AG09319 (cell line): ENCODE results near the gene NFATC1.

ENCODE experiments used
- DNase-seq: peaks from one replicate; pipeline ENCODE4 v3.0.0-alpha.2; 2010; ENCODE audit warnings: low read depth; ENCODE audit errors: extremely low read depth
- TF ChIP-seq, protein P1 (sequence below): IDR thresholded peaks from 2 replicates; pipeline ENCODE4 v1.5.1; 2011; ENCODE audit warnings: low read depth, mild to moderate bottlenecking, inconsistent platforms, low read length, moderate library complexity

NFATC1 gene

DNA sequence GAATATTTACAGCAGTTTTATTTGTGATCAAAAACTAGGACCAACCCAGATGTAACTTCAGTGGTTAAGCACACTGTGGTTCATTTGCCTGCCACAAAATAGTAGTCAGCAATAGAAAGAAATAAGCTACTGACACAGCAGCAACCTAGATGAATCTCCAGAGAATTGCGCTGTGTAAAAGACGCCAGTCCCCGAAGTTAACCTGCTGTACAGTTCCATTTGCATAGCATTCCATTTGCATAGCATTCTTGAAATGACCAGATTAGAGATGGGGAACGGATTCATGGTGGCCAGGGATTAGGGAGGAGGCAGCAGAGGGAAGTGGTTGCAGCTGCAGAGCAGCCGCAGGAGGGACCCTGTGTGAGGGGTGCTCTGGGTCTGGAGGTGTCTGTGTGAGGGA, 39.3 kb upstream of the NFATC1 start:
- DNase-seq, result no peak
- TF ChIP-seq, protein P1, sequence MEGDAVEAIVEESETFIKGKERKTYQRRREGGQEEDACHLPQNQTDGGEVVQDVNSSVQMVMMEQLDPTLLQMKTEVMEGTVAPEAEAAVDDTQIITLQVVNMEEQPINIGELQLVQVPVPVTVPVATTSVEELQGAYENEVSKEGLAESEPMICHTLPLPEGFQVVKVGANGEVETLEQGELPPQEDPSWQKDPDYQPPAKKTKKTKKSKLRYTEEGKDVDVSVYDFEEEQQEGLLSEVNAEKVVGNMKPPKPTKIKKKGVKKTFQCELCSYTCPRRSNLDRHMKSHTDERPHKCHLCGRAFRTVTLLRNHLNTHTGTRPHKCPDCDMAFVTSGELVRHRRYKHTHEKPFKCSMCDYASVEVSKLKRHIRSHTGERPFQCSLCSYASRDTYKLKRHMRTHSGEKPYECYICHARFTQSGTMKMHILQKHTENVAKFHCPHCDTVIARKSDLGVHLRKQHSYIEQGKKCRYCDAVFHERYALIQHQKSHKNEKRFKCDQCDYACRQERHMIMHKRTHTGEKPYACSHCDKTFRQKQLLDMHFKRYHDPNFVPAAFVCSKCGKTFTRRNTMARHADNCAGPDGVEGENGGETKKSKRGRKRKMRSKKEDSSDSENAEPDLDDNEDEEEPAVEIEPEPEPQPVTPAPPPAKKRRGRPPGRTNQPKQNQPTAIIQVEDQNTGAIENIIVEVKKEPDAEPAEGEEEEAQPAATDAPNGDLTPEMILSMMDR, result no peak

DNA sequence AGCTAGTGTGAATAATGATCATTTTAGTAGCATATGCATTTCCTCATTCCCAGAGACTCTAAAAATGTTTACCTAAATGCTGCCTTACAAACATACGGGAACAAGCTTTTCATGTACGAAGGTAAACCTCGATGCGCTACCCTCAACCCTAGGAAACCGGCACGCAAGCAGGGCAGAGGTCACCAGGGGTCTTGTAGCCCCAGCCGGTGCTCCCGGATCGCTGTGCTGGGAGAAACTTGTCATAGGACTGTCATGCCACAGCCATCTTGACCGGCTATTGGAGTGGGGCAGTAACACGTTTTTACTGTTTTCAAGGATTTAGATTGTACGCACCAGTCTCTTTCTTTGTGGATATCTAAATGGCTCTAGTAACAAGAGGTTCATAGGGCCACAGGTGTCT, 34.8 kb upstream of the NFATC1 start:
- no peak for DNase-seq
- TF ChIP-seq, protein P1, result no peak

DNA sequence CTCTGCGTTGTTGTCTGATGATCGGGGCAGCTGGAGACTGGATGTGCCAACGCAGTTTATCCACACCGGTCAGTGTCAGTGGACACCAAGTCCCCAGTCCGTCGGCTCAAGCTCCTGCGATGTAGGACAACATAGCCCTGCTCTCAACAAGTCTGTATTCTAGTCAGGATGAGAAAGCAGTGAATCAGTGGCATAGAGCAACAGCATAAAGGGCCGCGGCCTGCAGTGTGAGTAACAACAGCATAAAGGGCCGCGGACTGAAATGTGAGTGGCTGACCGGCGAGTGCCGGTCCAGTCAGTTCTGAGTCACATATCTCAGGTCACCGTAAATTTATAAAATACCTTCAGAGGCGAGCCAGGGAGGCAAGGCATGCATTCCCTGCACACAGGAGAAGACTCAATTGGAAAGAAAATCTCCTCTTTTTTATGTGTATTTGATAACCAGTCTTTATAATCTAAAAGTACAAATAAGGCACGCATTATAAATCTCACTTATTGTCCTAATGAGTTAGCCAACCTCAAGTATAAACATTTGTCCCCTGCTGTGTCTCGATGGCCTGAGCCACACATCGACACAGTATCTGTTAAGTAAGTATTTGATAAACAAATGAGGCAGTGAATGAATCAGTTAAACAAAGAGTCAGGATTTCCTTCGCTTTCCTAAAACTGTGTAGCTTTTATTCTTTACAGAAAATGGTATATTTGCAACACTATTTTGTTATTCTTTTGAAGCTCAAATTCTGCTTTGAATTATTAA, 33.8 kb upstream of the NFATC1 start:
- no peak for DNase-seq
- TF ChIP-seq, protein P1, result no peak

DNA sequence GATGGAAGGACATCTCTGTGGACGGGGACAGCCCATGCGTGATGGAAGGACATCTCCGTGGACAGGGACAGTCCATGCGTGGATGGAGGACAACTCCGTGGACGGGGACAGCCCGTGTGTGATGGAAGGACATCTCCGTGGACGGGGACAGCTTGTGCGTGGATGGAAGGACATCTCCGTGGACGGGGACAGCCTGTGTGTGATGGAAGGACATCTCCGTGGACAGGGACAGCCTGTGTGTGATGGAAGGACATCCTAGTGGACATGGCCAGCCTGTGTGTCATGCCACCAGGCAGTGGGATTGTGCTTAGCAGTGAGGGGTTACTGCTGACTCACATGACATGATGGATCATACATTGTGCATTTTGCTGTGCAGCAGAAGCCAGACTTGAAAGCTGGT, 30.0 kb upstream of the NFATC1 start:
- DNase-seq, result no peak
- TF ChIP-seq, protein P1, result no peak

DNA sequence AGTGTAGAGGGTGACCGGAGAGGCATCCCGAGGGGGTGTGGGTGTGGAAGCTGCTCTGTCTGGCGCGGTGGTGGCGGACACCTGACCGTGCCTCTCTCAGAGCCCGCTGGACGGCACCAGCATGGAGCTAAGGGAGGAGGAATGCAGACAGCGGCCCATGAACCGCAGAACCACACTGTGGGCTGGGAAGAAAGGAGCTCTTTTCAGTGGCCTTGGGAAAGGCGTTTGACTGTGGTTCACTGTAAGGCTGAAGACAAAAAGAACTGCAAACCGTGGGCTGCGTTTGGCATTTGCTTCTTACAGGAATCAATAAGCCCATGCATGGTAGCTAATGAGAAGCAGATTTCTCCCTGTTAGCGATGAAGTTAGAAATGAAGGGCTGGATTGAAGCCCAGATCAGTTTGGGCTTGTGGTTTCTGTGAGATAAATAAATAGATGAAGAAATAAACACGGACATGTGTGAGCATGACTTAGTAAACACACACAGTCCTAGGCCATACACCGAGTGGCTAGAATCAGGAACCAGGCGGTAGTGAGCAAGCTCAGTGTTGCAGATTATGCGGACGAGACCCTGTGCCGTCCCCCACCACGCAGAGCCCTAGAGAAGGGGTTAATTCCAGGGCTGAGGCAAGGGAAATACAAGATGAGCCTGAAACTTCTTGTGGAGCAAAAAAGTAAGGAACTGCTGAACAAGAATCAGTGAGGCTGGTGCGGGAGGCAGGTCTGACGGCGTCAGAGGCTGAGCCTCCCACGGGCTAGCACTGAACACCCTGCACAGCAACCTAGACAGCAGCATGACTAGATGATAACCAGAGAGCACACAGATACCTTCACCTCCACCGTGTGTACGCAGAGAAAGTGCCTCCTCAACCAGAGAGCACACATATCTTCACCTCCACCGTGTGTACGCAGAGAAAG, 29.3 kb upstream of the NFATC1 start:
- TF ChIP-seq, protein P1, result no peak
- peak; percentile 99 for DNase-seq

DNA sequence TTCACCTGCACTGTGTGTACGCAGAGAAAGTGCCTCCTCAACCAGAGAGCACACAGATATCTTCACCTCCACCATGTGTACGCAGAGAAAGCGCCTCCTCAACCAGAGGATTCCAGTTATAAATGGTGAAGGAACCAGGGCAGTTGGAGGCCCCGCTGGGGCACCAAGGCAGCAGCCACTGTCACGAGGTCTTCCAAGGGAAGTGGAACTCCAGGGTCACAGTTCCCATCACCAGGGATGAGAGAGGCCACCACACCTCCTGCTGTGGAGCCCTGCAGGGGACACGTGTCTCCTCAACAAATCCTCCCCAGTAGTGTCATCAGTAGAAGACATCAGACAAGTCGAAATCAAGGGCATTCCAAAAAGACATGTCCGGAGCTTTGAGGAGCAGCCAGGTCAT, 28.2 kb upstream of the NFATC1 start:
- no peak for DNase-seq
- TF ChIP-seq, protein P1, result no peak

DNA sequence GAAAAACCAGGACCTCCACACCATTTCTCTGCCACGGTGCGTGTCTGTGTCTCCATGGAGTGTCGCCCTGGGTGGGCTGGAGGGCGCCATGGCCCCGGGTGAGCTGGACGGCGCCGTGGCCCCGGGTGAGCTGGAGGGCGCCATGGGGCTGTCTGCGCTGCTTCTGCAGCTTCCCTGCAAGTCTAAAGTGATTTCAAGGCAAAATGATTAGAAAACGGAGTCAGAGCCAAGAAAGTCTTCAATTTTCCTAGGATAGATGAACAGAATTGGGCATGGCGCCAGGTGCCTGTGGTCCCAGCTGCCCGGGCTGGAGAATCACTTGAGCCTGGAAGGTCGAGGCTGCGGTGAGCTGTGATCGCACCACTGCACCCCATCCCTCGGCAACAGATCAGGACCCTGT, 27.7 kb upstream of the NFATC1 start:
- no peak for DNase-seq
- TF ChIP-seq, protein P1, result no peak
